Tongue (tissue), 2 donors: ENCODE results near the gene CHST11. TPM values are rescaled to one million over a fixed set of nuclear protein-coding genes. Genes with fewer than 3 reads are reported as not detected.

Source experiments
- DNase-seq: peaks from one replicate; pipeline ENCODE4 v3.0.0-alpha.2; 2015
- total RNA-seq: library from RNA; depleted of rRNA; stranded (reverse); fragments of >200 nt; gene quantifications from one replicate; pipeline ENCODE4 v1.2.3, GENCODE V29; 2014

CHST11 gene
- total RNA-seq, 1 donor from 2014 or later: 5.8 TPM

DNA sequence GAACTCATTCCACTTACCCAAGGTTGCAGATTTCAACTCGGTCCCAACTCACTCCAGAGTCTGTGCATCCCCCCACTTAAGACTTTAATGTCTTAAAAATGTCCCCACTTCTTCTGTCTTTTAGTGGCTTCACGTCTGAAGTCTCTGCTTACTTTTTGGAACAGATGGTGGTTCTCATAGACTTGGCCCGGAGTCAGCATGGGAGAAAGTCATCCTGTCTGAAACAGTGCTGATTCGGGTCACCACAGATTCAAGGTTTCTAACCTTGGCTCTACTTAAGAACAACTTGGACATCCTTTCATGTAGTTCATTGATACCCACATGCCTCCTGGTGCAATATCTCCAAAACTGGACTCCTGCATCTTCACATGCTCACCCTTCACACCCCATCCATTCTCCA is 26.0 kb downstream of the CHST11 start:
- no peak for DNase-seq

DNA sequence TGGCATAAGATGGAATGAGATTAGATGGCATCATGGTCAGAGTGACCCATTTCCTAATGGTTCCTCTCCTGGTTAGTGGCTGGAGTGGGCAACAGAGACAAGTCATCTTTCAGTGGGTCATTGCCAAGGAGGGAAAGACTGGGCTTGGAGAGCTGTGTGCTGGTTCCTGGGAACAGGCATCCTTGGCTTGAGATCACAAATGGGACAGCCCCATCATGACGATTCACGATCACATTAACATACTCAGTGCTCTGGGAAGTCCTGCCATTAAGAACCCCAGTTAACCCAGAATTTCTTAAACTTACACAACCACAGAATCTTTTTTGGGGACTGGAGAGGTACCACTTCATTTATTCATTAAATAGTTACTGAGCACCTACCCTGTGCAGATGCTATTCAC is 27.3 kb downstream of the CHST11 start:
- no peak for DNase-seq

DNA sequence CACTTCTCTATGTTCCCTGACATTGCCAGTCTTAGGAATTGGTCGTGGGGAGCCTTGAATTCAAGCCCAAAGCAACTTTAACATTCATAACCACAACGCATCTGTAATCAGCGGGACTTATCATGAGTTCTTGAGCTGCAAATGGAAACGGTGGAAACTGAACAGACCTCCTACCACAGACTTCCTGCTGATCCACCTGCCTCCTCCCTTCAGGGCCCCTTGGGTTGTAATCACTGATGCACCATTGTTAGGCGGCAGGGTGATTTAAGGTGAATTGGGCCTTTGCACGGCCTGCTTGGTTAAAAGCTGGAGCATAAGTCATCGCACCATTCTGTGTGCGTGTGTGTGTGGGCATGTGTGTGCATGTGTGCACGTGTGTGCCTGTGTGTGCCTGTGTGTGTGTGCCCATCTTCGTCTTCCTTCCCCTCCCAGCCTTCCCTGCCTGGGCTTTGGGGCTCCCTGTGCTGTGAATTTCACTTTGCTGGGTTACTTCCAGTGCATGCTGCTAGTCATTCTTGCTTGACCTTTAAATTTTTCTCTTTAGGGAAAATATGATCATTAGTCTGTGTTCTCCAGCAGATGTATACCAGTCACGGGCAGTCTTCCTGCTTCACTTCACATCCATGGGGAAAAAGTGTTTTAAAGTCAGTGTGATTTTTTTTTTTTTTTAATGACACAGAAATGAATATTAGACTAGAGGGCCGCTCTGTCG is 29.1 kb downstream of the CHST11 start:
- no peak for DNase-seq

DNA sequence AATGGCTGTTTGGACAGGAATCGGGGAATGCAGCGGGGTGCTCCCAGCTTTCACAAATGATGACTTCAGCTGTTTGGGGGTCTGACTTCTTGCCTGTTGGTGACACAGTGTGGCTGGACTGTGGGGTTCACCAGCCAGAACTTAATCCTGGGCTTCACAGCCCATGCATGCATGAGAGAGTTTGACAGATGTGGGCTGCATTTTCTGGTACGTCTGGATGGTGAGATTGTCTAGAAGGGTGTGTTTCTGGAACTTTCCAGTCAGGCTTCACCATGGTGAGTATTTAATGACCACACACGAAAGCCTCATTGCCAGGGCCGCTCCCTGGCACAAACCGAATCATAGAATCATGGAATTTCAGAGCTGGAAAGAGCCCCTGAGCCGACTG is 29.6 kb downstream of the CHST11 start:
- DNase-seq: peak; percentile 23

DNA sequence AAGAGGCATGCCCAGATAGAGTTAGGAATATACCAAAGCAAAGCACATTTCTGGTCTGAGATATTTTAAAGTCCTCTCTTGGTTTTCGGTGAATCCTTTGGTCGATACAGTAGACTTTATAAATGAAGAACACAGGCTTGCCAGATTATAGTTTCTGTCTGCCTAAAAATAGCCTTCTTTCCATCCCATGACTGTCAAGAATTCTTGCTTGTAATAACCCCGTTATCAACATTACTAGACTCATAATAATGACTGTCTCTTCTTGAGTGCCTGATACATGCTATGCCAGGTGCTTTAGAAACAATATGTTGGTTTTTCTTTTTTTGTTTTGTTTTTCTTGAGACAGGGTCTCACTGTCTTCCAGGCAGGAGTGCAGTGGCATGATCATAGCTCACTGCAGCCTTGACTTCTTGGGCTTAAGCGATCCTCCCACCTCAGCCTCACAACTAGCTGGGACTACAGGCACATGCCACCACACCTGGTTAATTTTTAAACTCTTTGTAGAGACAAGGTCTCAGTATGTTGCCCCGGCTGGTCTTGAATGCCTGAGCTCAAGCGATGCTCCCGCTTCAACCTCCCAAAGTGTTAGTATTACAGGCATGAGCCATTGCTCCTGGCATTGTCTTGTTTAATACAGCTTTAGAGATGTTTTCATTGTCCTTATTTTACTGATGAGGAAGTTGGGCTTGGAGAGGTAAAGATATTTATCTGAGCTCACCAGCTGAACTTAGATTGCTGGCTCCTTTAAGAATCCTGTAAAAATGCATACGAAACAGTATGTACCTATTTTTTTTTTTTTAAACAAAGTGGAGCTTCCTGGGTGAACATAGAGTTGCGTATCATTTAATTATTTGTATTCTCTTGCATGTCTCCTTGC is 30.4 kb downstream of the CHST11 start:
- DNase-seq: no peak

DNA sequence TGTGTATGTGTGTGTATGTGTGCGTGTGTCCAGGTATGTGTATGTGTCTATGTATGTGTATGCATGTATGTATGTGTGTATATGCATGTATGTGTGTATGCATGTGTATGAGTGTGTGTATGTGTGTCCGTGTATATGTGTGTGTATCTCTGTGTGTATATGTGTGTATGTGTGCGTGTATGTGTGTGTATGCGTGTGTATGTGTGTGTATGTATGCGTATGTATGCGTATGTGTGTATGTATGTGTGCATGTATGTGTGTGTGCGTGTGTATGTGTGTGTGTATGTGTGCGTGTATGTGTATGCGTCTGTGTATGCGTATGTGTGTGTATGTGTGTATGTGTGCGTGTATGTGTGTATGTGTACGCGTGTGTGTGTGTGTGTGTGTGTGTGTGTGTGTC is 31.6 kb downstream of the CHST11 start:
- DNase-seq: no peak

DNA sequence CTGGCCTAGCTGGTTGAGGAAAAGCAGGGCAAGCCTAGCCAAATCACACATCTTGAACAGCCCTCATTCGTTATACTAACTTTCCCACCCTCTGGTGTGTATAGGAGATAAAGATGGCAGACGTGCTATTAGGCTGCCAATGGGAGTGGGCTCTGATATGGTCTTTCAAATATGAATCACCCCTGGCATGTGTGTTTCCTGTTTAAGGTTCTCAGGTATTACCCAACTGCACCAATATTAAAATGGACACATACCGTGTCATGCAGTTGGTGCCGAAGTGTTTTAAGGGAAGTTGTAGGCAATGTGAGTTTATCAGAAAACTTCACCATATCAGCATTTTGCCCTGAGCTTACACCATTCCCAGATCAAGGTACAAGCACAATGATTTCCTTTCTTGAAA is 33.4 kb downstream of the CHST11 start:
- DNase-seq: no peak

DNA sequence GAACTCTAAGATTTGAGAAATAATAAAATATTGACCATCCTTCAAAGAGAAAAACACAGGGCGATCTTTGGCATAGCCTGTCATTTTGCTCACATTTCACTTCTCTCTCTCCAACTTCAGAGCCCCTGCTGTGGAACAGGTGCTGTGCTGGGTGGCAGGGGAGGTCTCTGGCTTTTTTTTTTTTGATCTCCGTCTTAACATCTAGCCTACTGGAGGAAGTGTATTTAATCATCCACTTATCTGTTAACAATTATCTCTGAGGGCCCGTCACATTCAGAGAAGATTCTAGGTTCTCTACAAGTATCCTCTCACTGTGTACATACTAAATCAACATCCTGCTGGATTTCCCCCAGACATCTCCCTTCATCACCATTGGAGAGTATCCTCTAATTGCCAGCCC is 34.1 kb downstream of the CHST11 start:
- DNase-seq: no peak

DNA sequence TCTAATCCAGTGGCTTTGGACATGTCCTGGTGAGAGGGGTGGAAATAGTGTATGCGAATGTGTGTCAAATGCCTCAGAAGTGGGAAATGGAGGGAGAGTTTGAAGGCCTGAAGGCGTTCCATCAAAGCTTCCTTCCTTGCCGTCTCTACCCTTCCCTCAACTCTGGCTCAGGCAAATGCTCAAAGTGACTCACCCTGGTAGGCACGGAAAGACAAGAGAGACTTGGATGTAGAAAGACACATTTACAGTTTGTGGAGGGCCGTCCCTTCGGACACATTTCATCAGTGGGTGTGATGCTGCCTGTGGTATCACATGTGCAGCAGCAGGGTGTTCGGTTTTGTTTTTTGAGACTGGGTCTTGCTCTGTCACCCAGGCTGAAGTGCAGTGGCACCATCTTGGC is 36.7 kb downstream of the CHST11 start:
- DNase-seq: no peak

DNA sequence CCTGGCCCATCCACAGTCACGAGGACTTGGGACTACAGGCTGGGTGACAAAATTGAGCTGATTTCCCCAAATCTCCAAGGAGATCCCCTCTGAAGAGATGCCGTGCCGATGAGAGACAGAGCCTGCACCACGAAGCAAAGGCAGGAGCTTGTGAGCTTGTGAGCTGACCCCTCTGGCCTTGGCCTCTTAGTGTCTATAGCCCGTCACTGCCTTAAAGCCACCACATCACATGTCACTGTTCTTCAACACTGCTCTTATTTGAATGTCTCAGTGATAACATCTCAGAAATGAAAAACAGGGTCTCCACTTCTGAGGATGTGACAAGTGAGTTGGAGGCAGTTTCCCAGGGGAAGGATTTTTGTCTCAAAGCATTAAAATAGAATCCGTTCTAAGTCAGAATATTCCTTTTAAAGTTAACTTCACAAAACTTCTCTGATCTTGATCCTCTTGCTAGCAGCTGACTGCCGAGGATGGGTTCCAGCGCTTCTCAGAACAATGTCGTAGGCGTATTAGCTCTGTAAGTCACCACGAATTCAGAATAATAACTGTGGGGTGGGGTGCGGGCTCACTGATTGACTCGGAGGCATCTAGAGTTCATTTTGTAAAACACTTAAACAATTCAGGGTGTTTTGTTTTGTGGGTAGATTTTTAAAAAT is 37.5 kb downstream of the CHST11 start:
- DNase-seq: no peak

DNA sequence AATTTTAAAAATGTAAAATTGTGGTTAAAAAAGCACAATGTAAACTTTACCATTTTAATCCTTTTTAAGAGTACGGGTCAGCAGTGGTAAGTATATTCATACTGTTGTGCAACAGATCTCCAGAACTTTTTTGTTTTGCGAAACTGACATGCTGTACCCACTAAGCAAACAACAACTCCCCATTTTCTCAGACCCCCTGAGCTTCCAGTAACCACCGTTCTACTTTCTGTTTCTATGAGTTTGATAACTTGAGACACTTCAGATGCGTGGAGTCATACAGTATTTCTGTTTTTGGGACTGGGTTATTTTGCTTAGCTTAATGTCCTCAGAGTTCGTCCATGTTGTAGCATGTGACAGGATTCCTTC is 38.0 kb downstream of the CHST11 start:
- DNase-seq: no peak

DNA sequence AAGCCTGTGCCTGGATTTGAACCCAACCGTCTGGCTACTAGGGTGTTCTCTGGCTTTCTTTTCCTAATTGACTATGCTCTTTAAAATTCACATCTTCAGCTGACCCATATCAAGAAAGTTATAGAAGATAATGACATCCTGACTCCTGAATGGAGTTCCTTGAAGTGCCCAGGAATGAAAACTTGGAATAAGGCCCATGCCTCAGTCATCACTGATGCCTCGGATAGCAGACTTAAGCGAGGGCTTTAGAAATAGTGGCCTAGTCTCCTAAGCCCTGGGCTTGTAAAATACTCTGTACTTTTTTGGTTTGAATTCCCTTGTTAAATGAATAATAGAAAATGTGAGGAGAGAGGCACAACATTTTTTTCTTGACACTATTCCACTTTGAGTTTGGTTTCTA is 39.0 kb downstream of the CHST11 start:
- no peak for DNase-seq

DNA sequence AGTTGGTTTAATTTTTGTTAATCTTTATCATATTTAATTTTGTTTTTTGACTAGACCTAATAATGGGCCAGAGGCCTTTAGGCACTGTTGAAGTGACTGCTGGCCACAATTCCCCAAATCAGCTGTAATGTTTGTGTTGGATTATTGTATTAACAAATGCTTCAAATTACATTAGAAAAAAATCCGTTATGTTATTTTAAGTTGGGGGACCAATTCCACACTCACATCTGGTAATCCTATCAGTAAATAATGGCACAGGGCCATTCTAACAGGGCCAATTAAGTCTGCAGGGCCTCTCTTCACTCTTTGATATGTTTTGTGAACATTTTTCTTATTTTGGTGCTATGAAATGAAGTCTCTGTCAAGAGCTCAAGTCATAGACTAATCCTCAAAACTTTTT is 39.6 kb downstream of the CHST11 start:
- peak; percentile 40 for DNase-seq

DNA sequence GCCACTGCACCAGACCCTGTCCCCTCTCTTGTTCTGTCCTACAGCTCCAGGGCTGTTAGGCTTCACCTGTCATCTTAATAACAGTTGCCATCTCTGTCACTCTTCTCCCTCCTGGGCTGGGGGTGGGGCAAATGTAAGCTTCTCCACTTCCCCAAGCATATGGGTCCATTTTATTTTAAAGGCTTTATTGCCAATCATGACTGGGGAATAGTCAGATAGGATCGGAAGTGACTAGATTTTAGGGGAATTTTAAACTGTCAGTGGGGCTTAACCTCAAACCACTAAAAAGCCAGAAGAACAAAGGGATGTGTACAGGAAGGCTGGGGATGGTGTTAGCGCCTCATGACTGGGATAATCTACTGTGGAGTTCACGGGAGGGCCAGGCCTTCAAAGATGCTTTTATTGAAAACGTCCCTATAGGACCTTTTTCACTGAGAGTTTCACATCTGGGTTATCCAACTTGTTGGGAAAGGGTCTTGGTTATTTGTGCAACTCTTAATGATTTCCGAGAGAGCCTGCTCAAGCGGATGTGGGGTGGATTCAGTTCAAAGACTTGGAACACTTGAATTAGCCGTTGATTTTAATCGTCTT is 41.6 kb downstream of the CHST11 start:
- peak; percentile 43 for DNase-seq

DNA sequence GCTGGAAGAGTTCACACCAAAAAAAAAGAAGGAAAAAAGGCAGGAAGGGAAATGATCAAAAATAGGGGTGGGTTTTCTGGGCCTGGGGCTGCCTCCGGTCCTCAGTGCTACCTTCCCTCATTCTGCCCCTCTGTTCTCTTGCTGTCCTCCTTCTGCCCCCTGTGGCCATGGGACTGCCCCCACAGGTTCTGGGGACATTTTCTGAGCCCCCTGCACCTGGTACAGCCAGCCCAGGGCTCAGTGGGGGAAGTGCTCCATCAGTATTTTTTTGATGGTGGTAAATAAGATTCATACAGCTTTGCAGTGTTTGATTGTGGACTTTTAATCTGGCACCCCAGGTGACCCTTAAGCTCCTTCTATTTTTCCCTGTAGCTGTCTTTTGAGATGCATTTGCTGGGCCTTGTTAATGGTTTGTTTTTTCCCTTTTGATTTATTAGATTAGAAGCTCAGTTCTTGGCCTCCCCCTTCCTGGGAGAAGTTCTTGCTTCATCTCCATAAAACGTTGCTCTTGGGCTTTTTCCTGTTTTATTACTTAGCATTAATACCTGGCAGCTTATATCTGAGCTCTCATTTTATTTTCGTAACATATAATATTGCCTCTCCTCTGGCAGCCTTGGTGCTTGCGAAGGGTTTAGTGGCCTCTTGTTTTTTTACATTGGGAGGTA is 43.1 kb downstream of the CHST11 start:
- DNase-seq: no peak

DNA sequence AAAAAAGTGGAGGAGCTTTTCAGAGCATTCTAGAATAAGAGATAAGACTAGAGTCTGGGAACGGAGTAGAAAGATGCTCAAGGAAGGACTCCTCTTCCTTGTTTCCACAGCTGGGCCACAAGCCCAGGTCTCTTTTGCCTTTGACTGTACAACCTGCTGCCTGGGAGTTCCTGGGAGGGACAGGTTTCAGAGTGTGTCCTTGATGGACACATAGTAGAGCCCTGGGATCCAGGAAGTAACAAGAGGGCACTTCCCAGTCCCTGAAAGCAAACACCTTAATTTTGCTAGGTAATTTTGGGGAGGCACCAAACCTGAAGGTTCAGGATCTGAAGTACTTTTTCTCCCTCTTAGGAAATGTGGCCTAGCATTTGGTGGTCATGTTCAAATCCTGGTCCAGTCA is 44.4 kb downstream of the CHST11 start:
- DNase-seq: no peak

DNA sequence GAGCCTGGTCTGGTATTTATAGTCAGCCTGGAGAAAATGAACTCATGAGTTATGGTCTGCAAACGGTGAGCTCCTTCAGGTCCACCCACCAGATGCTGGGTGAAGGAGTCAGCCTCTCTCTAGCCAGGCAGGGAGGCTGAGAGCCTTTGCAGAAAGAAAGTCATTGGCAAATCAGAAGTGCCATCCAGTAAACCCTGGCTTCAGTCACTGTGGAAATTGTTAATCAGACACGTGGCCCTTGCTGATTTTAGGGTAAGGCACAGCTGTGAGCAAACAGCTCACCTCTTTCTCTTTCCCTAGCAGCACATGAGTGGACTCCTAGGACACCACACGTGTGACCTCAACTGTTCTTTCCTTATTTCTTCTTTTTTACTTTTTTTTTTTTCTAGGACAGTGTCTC is 44.9 kb downstream of the CHST11 start:
- no peak for DNase-seq

DNA sequence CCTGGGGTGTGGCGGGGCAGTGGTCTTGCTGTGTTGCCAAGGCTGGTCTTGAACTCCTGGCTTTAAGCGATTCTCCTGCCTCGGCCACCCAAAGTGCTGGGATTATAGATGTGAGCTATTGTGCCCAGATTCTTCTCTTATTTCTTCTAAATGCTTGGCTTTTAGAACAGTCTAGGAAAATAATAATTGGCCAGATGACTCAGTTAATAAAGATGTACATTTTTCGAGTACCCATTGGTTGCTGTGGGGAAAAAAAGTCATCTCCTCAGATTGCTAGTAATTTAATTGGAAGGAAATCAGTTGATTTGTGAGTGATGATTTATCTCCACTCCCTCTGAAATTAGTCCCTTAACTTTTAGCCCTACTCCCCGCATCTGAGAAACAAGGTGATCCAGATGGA is 45.5 kb downstream of the CHST11 start:
- no peak for DNase-seq

DNA sequence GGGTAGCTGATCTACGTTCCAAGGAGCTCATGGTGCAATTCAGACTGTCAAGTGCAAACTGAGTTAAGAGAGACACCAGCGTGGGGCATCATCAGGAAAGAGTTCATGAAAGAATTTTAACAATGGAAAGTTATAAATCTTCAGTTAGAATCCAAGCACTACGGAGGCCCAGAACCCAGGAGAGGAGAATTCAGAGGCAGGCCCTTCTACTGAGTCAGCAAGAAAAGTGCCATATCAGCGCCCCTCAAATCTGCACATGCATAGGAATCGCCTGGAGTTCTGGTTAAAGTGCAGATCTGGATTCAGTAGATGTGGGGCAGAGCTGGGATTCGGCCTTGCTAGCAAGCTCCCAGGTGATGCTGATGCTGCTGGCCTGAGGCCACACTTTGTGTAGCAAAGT is 45.9 kb downstream of the CHST11 start:
- no peak for DNase-seq

DNA sequence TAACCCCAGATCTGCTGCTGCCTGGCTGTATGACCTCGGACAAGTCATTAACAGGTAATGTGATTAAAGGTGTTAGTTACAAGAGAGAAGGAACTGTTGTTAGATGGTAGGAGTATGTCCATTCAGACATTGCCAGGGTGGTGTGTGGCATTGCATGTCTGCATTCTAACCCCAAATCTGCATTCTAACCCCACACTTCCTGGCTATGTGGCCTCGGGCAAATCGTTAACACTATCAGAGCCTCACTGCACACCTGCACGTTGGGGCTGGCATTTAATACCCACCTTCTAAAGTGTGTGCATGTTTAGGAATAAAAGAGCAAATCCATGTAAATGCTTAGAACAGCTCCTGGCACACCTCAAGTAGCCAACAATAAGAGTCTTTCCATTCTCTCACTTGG is 46.4 kb downstream of the CHST11 start:
- DNase-seq: no peak

DNA sequence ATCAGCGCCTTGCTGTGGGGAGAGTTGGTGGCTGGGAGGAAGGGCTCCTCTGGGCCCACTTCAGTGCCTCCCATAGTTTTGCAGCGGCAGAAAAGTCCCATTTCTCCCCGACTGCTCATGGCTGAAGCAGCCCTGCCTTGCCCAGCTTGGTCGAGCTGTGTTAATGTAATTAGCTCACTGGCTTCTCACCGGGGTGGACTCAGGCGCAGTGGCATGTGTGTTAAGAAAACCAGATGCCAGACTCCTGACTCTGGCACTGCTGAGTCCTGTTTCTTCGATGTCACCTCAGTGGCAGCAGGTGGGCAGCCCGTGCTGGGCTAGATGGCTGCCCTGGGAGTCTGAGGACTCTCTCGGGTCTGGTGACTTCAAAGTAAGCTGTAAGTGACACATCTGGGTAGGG is 47.4 kb downstream of the CHST11 start:
- DNase-seq: no peak

DNA sequence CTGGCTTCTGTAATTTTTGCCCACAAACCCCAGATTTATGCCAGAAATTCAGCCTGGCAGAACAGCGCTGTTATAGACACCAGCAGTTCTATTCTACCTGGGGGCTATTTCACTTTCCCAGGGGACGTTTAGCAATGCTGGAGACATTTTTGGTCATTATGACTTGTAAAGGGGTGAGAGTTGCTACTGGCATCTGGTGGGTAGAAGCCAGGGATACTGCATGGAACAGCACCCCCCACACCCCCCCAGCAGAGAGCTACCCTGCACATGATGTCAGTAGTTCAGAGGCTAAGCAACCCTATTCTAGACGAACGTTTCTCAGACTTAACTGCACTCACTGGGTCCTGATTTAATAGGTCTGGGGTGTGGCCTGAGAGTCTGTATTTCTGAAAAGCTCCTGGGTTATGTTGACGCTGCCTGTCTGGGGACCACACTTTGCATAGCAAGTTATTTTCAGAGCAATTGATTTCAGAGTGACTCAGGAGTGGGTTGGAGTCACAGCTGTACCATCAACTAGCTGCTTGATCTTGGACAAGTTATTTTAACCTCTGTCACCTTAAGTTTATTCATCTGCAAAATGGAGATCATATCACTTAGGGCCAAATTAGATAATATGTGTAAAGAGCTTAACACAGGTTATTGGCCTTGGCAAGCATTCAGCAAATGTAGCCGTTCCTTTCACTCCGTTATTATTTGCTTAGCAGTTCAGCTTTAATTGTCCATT is 48.5 kb downstream of the CHST11 start:
- DNase-seq: no peak
